Measurements from ENCODE around the gene MMADHC.

MMADHC gene

DNA sequence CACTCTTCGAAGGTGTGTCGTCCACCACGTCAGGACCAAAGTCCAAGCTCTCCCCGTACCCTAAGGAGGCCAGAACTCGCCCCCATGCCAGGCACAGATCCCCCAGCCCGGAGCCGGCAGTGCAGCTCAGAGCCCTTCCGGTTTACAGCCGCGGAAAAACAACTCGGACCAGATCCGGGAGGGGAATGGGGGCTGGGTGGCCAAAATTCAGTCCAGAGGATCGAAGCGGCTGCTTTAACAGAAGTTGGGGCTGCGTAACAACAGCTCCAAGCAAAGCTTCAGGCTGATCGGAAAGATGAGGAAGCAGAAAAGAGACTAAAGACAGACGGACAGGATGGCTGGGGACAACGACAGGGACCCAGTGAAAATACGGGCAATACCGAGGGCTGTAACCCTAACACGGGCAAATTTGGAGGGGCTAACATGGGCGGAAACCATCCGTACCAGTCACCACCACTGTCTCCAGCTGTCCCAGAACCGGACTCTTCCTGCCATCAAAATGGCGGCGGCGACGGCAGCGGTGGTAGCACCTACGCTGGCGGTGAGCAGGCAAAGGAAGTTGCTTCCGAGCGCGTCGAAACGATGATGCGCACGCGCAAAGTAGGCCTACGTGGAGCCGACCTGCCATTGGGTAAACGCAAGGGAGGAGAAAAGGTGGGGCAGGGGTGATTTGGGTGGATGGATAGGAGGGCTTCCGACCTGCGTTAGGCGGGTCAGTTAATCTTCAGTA, at the start of gene MMADHC:
Gene MMADHC (minus strand): TSS at position 556 of the 730 bp plus-strand sequence. CDS start 678 bp downstream, outside the sequence.
- peak; percentile 94 for DNase-seq (ENCODE audit: low spot score)

GRCh38 chr2:149634103-149634502, 46.5 kb upstream of the MMADHC start:
- no peak for DNase-seq (ENCODE audit: low spot score)

DNA sequence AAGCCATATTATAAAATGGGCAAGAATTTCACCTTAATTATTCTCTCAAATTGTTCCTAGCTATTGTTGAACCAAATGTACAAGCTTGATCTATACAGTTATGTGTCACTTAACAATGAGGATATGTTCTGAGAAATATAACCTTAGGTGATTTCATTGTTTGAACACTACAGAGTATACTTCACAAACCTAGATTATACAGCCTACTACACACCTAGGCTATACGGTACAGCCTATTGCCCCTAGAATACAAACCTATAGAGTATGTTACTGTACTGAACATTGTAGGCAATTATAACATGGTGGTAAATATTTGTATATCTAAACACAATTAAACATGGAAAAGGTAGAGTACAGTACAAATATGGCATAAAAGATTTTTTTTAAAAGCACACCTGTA, 42.9 kb upstream of the MMADHC start:
- DNase-seq (ENCODE audit: low spot score): no peak

DNA sequence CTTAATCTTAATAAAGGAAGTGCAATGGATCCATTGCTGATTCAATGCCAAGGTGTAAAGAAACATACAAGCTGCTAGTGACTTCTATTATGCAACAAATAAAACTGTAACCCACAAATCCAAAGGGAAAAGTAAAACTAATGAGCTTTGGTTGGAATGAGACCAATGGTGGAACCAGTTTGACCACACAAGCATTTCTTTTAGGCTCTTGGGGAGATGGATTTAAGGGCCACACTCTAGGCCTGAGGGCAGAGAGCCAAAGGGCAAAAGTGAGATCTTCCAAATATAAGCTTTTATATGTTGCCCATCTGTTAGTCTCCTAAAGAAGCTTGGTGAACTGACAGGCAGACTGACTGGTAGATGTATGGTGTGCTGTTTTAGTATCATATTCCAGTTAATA, 41.5 kb upstream of the MMADHC start:
- no peak for DNase-seq (ENCODE audit: low spot score)

GRCh38 chr2:149627111-149627801, 39.7 kb upstream of the MMADHC start:
- DNase-seq (ENCODE audit: low spot score): no peak

DNA sequence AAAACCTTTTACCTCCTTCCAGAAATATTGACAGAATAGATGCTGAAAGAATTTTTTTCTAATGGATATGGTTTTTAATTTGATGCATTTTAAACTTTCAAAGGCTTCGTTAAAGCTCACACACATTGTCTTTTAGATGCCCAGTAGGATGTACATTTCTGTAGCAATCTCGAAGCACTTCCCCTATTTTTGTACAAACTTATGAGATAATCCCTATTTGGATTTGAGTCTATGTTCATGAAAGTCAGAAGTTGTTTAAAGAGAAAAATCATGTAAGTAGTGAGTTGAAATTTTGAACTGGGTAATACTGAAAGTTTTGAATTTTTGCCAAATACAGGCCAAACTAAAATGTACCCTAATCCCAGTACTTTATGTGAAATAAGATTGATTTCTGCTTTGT, 38.1 kb upstream of the MMADHC start:
- DNase-seq (ENCODE audit: low spot score): no peak

DNA sequence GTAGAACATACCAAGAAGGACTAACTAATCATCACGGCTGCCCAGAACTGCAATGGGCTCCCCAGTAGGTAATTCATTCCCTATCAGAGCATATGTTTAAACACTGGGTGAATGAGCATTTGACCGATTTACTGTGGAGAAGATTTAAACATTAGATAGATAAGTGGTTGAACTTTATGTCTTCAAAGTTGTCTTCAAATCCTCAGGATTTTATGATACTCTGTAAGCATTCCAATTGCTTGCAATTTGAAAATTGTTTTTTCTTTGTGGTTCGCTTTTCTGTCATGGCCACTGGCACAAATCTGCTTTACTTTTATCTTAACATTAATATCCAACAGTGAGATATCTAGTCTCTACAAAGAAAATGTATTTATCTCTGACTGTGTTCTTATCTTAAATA, 37.7 kb upstream of the MMADHC start:
- DNase-seq (ENCODE audit: low spot score): no peak

- no peak for DNase-seq (ENCODE audit: low spot score)
Observed at GRCh38 chr2:149622343-149622742, 34.8 kb upstream of the MMADHC start.

DNA sequence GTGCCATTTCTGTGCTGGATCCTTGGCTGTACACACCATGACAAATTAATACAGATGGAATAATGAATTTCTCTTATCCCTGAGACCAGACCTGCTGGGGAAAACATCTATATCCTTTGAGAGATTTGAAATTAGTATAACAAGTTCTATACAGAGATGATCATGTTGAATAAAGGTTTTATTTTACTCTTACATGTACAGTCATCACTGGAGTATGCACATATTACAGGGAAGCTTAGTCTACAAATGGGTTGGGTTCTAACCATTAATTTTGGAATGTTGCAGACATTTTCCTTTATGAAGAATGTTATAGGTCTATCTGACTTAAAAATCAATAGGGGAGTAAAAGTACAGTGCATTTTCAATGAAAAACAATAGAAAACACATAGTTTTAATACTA, 29.9 kb upstream of the MMADHC start:
- peak; percentile 19 for DNase-seq (ENCODE audit: low spot score)

DNA sequence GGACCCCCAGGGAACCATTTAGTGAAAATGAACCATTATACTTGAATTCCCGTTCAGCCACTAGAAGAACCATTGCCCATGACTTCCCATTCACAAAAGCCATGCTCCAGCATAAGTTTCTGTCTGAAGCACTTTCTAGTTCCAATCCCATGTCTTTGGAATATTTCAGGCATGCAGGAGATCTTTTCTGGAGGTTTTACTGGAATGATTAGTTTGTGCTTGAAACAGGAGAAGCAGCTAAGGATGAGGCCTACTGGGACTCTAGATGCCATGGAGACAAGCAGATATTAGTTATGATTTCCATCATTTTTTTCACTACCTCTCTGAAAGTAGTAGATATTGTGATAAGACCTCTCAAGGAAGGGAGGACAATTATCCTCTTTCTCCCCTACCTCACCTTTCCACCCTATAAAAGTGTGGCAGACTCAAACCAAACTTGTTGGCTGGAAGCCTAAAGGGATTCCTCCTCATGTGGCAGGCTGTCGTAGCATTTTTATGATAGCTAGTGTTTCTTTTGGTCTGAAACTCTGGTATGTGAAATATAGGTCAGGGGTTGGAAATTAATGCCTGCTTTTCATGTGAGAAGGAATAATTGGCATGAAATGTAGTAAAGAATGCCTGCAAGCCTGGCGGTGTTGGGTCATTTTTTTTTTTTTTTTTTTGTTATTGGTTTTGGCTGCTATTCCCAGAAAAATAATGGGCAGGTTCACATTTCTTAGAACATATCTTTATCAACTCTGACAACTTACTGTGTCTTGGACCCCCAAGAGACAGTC, 29.3 kb upstream of the MMADHC start:
- DNase-seq (ENCODE audit: low spot score): no peak

- peak; percentile 21 for DNase-seq (ENCODE audit: low spot score)
Observed at GRCh38 chr2:149613704-149614103, 26.1 kb upstream of the MMADHC start.

DNA sequence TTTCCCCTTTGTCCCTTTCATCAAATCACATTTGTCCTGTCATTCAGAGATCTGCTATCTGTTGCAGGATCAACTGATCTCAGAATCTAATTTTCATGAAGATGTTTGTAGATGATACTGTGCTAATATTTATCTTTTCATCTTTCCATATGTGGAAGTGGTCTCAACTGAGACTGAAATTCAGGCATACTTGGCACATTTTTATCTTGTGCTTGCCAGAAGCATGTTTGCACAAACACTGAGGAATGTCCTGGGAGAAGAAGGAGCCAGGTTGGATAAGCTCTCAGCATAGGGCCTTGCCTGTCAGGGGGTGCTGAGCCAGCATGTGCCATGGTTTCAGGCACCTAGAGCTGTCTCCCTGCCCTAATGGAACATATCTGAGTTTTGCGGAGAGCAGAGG, 24.5 kb upstream of the MMADHC start:
- DNase-seq (ENCODE audit: low spot score): peak; percentile 47

DNA sequence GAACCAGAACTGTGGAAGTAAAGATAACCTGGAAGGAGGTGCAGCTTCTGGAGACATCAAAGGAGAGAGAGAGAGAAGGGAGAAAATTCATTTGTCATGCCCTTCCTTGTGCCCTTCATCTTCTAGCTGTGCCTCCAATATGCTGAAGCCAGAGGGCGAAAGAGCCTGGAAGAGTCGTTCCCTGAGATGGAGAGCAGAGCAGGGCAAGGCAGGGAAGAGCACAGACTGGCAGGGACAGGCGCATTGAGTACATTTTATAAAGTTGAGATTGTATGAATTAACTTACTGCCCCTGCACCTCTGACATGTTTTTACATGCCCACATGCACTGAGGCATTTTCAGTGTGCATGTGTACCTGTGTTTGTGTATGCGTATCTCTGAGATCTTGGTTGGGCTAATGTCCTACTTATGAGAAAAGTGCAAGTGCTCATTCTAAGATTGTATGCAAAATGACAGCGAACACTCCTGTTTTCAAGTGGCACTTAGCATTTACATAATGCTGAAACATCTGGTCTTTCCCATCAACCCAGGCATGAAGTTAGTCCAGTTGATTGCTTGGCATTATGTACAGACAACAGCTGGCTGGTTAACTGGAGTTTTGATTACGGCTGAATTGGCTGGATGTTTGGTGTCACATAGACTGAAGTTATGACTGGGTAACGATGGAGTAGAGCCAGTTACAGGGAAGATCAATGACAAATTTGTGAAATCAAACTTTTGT, 23.7 kb upstream of the MMADHC start:
- no peak for DNase-seq (ENCODE audit: low spot score)

- DNase-seq (ENCODE audit: low spot score): no peak
Observed at GRCh38 chr2:149606251-149606811, 18.8 kb upstream of the MMADHC start.

GRCh38 chr2:149603248-149603647, 15.7 kb upstream of the MMADHC start:
- no peak for DNase-seq (ENCODE audit: low spot score)

- no peak for DNase-seq (ENCODE audit: low spot score)
Observed at GRCh38 chr2:149601141-149601796, 13.7 kb upstream of the MMADHC start.

- DNase-seq (ENCODE audit: low spot score): peak; percentile 79
Observed at GRCh38 chr2:149597668-149598326, 10.2 kb upstream of the MMADHC start.

DNA sequence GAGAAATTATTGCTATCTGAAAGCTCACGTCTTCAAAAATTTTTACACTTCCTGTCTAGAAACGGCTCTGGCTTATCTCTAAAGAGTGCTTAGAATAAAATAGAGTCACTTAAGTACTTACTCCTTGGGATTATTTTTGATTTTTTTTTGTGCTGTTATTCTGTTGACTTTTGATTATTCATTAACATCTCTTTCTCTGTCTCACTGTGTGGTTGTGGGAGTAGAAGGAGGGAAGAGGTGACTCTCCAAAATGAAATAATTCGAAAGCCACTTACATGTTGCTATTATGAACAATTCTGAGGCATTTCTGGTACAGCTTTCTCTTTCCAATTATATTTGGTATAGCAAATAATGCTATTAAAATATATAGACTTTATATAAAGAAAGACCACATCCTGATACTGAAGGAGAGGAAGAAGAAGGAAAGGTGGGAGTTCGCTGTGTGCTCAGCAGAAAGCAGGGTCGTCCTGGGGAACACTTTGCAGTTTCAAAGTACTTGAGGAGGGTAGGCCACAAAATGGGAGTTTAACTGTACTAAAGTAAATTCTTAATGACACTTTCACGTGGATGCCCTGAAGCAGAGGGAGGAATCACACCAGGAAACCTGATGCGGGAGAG, 9.6 kb upstream of the MMADHC start:
- DNase-seq (ENCODE audit: low spot score): no peak

DNA sequence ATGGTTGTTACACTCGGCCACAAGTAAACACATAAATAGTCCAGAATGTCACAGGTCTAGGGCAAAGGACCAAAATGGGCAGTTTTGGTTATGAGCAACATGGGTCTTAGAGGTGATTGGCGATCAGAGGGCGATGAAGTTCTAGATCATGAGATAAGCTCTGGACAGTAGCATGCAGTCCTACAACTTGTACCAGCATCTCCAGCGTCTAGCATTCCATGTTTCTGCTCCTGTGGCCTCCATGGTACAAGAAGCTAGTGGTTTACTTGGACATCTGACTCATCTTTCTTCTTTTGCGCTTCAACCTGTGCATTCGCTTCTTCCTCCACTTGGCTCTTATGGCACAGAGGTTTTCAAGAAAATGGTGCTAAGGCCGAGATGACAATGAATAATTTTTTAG, 8.9 kb upstream of the MMADHC start:
- no peak for DNase-seq (ENCODE audit: low spot score)
